HG03025 (cell line): ENCODE data around the gene ARMH2.
"Not testable (repeated sequence)": the region's sequence is repeated elsewhere in the genome, so short reads cannot be mapped to it uniquely, and the experiment has no call there.

Source experiments
- ATAC-seq: cut with Tn5 transposase; IDR thresholded peaks from one replicate; pipeline ENCODE4 v1.9.1; 2021; ENCODE audit warnings: mild to moderate bottlenecking, moderate library complexity; ENCODE audit not compliant: unreplicated experiment, low FRiP score

The ARMH2 gene

DNA sequence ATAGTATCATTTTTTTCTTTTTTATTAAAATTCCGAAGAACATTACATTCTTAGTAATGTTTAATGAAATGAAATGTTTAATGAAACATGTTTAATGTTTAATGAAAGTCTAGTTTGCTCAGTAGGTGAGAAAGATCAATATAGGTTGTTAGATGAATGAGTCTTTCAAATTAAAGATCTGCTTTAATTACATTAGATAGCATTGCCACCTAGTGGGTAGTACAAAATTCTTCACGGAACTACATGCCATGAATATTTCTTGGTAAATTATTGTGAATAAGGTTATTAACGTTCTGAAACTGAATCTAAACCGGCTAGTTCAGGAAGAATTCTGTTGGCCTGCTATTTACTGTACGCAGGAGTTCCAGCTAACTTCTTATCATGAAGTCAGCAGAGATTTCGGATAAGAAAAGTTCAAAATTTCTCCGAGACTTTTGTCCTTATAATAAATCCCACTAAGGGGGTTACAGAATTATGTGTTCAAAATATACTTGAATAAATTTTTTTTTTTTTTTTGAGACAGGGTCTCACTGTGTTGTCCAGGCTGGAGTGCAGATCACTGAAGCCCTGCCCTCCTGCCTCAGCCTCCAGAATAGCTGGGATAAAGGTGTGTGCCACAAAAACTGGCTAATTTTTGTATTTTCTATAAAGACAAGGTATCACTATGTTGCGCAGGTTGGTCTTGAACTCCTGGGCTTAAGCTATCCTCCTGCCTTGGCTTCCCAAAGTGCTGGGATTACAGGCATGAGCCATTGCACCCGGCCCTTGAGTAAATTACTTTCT is 31.8 kb downstream of the ARMH2 start:
- ATAC-seq = no peak

DNA sequence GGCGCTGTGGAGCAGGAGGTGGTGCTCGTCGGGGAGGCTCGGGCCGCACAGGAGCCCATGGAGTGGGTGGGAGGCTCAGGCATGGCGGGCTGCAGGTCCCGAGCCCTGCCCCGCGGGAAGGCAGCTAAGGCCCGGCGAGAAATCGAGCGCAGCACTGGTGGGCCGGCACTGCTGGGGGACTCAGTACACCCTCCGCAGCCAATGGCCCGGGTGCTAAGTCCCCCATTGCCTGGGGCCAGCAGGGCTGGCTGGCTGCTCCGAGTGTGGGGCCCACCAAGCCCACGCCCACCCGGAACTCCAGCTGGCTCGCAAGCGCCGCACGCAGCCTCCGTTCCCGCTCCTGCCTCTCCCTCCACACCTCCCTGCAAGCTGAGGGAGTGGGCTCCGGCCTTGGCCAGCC is 32.7 kb downstream of the ARMH2 start:
- ATAC-seq = not testable (repeated sequence)

DNA sequence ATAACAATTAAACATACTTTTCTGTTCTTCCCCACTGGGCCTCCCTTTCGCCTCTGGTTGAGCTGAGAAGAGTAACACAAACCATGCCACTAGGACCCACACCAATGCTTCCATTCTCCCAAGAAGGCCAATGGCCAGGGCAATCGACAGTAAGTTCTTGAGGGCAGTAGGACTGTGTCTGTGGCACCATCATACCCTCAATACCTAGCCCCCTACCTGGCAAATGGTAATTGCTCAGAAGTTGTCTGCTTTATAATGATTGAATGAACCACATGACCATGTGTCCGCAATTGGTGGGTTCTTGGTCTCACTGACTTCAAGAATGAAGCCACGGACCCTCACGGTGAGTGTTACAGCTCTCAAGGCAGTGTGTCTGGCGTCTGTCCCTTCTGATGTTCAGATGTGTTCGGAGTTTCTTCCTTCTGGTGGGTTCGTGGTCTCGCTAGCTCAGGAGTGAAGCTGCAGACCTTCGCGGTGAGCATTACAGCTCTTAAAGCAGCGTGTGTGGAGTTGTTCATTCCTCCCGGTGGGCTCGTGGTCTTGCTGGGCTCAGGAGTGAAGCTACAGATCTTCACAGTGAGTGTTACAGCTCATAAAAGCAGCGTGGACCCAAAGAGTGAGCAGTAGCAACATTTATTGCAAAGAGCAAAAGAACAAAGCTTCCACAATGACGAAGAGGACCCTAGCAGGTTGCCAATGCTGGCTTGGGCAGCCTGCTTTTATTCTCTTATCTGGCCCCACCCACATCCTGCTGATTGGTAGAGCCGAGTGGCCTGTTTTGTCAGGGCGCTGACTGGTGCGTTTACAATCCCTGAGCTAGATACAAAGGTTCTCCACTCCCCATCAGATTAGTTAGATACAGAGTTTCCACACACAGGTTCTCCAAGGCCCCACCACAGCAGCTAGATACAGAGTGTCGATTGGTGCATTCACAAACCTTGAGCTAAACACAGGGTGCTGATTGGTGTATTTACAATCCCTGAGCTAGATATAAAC is 33.6 kb downstream of the ARMH2 start:
- ATAC-seq = not testable (repeated sequence)

DNA sequence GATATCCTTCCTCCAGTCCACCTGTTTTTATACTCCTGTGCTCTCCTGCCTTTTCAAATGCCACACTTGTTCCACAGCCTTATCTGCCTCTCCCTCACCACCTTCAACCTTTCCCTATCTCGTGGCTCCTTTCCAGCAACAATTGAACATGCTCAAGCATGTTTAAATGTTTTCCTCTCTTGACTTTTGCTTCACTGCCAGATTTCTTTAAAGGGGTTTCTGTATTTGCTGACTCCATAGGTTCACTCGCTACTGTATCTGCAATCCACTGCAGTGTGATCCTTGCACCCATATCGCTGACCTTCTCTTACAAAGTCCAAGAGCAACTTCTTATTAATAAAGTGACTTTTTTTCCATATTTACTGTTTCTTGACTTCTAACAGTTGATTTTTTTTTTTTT is 35.1 kb downstream of the ARMH2 start:
- ATAC-seq = no peak

DNA sequence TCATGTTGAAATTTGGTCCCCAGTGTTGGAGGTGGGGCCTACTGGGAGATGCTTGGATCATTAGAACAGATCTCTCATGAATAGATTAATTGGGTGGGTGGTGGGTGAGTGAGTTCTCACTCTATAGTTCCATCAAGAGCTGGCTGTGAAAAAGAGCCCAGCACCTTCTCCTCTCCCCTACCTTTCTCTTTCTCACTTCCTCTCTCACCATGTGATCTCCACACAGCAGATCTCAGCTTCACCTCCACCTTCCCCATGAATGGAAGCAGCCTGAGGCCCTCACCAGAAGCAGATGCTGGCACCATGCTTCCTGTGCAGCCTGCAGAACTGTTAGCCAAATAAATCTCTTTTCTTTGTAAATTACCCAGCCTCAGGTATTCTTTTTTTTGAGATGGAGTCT is 36.9 kb downstream of the ARMH2 start:
- no peak for ATAC-seq

DNA sequence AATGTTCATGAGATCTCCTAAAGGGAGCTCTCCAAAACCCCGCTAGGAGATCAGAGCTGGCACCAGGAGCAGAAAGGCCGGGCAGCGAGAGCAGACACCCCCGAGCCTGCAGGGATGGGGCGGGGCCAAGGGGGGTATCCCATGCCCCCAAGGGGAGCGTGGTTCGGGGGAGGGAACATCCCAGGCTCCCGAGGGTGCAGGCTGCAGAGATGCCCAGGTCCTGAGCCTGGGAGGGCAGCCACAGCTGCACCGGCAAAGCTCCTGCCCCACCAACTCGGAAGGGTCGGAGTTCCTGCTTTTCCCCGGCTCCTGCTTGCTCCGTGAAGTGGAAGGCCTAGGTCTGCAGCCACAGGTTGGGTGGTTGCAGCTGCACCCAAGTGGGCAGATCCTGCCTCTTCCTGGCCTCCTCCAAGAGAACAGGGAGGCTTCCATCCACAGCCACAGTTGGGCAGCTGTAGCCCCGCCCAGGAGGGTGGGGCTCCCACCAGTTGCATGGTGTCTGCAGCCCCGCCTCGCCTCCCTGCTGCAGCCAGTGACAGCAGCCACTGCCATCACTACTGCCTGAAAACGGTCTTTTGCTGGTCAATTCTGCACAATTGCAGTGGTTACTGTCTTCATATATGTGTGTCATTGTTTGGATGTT is 37.4 kb downstream of the ARMH2 start:
- no peak for ATAC-seq

DNA sequence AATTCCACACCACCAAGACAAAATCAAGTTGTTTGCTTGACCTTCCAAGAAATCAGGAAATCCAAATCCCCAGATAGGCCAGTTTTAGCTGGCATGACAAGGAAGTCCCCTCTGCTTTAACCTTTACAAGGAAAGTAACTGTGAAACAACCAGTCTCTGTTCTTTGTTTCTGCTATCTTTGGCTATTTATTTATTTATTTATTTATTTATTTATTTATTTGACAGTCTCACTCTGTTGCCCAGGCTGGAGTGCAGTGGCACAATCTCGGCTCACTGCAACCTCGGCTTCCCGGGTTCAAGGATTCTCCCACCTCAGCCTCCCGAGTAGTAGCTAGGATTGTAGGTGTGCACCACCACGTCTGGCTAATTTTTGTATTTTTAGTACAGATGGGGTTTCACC is 38.5 kb downstream of the ARMH2 start:
- ATAC-seq = no peak

DNA sequence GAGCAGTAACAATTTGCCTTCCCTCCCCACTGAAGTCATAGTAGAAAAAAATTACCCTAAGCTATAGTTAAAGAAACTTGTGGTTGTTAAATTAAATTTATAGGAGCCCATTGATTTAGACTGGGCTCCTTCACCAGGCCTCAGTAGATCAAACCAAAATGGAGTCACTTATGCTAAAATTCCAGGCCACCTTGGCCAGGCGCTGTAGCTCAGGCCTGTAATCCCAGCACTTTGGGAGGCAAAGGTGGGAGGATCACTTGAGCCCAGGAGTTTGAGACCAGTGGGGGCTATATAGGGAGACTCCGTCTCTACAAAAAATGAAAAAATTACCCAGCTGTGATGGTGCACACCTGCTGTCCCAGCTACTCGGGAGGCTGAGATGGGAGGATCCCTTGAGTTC is 39.0 kb downstream of the ARMH2 start:
- no peak for ATAC-seq

DNA sequence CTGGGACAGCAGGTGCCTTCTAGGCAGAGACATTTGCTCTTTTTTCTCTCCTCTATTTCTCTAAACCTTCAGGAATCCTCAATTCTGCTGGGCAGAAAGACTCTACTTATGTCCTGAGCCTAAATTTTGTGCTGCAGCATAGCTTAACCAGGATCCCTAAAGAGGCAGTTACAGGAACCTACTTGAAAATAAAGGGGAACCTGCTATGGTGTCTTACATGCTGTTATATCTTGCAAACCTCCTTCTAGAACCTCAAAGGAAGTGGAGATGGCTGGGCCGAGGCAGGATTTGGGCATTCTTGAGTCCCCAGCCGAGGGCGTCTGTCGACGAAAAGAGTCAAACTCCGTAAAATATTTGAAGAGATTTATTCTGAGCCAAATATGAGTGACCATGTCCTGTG is 41.1 kb downstream of the ARMH2 start:
- no peak for ATAC-seq

DNA sequence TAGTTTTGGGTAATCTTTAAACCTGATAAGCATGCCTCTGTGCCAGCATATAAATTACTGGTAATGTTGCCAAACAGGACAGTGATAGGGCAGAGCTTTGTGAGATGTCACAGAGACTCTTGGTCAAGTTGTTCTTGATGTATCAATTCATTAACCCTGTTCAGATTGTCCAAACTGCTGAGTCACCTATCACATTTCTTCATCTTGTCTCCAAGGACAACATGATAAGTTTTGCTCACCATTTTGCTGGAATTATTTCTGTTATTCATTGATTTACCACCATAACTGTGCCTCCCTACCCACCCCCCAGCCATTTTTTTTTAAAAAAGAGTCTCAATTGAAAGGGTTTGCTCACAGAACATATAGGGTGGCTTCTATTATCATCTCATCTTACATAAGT is 43.4 kb downstream of the ARMH2 start:
- no peak for ATAC-seq

DNA sequence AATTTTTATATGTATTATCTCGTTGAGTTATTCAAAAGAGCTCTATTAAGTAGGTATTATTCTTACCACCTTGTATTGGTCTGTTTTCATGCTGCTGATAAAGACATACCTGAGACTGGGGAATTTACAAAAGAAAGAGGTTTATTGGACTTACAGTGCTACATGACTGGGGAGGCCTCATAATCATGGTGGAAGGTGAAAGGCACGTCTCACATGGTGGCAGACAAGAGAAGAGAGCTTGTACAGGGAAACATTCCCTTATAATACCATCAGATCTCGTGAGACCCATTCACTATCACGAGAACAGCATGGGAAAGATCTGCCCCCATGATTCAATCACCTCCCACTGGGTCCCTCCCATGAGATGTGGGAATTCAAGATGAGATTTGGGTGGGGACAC is 44.3 kb downstream of the ARMH2 start:
- ATAC-seq = not testable (repeated sequence)

DNA sequence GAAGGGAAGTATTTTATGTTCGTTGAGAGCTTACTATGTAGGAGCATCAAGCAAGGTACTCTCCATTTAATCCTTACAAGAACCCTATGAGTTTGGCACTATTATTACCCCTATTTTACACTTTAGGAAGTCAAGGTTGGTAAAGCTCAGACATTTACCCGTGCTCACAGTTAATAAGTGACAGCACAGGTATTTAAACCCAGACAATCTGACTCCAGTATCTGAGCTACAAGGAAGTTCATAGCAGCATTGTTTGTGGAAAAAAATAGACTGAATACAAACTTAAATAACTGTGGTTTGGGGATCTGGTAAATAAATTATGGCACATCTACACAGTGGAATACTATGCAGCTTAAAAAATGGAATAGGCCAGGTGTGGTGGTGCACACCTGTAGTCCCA is 45.2 kb downstream of the ARMH2 start:
- ATAC-seq = no peak

DNA sequence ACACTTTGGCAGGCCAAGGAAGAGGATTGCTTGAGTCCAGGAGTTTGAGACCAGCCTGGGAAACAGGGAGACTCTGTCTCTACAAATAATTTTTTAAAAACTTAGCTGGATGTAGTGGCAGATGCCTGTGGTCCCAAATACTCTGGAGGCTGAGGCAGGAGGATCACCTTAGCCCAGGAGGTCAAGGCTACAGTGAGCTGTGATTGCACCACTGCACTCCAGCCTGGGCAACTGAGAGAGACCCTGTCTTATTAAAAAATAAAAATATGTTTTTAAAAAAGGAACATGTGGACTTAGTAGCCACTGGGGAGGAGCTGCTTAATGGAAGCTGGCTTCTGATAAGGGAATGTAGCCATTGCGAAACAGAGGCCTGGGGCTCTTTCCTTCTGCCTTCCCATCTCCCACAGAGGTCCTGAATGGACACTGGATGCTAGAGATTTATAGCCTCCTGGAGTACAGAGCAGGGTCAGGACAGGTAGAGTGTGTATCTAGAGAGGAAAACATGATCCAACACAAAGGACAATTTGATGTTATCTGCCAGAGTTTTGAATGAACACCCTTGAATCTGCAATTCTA is 45.7 kb downstream of the ARMH2 start:
- no peak for ATAC-seq

DNA sequence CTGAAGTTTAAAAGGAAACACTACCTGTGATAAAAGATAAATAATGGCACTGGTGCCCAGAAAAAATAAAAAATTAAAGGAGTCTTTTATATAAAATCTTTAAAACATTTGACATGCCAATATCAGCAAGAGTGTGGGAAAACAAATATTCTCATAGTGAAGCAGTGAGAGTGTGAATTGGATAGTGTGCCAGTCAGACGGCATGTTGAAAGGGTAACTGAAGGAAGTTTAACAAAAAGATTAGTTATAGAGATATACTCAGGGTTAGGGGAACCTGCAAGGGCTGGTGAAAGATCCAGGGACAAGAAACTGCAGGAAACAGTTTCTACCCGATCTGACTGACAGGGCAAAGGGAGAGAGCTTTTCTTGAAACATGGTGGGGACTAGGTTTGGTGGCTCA is 46.2 kb downstream of the ARMH2 start:
- no peak for ATAC-seq

DNA sequence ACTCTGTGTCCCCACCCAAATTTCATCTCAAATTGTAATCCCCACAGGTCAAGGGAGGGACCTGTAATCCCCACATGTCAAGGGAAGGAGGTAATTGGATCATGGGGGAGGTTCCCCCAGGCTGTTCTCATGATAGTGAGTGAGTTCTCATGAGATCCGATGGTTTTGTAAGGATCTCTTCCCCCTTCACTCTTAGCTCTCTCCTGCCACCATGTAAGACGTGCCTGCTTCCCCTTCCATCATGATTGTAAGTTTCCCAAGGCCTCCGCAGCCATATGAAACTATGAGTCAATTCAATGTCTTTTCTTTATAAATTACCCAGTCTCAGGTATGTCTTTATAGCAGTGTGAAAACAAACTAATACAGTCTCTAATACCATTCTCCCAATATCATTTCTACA is 47.8 kb downstream of the ARMH2 start:
- not testable (repeated sequence) for ATAC-seq

DNA sequence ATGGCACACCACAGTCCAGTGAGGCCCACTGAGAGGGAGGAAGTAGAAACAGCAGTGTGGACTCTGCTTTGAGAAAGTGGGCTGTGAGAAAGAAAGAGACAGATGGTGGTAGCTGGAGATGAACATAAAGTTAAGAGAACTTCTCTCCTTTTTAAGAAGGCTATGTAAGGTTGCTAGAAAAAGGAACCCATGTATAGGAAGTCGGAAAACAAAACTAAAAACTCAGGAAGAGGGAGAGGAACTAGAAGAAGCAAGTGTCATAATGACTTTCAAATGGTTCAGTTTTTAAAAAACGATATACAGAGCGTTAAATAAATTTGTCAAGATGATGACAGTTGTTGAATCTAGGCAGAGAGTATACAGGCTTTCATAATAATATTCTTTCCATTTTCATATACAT is 49.4 kb downstream of the ARMH2 start:
- ATAC-seq = no peak
